ENCODE results near the gene SMYD3. TPM values are rescaled to one million over a fixed set of nuclear protein-coding genes. Genes with fewer than 3 reads are reported as not detected.

SMYD3 gene
- total and polyA plus RNA-seq, 9 of the 15 experiments (the other 6 are each of a cell fraction or from before 2014, with no cell fraction given), result 128 to 440 (median 197) TPM

DNA sequence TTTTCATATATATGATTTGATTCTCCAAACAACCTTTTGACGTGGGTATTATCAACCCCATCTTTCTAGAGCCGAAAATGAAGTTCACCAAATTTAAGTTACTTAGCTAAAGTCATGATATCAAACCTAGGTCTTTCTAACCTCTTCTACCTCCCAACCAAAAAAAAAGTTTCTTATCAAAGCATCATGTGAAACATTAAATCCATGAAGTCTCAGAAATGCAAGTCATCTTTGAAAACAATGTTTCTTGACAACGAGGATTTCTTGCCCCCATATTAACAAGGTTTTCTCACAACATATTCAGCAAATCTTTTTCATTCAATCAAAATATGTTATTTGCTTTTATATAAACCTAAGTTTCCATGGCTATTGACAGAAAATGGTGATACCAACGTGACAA lies 306.3 kb downstream of the SMYD3 start (continued):
- TF ChIP-seq ZNF23 (CRISPR knock-in tag; IDR thresholded peaks at IDR 0.05) (no peak), ZNF764 (CRISPR knock-in tag; IDR thresholded peaks at IDR 0.05; ENCODE audit: low read depth) (no peak), CHD7 (IDR thresholded peaks at IDR 0.05; ENCODE audit: low read depth, low read length) (no peak), RBM25 (IDR thresholded peaks at IDR 0.05; ENCODE audit: low read depth, low read length, severe bottlenecking) (no peak), BRF1 (IDR thresholded peaks at IDR 0.05; ENCODE audit: borderline replicate concordance, extremely low read depth, insufficient read length) (no peak), NELFE (IDR thresholded peaks at IDR 0.05; ENCODE audit: insufficient read depth, insufficient read length) (no peak), ZNF146 (CRISPR knock-in tag; IDR thresholded peaks at IDR 0.05; ENCODE audit: unreplicated experiment) (no peak), NR2C1 (IDR thresholded peaks at IDR 0.05) (no peak), NR2C1 (tag; IDR thresholded peaks at IDR 0.05) (no peak), NCOA6 (IDR thresholded peaks at IDR 0.05) (no peak), TCF15 (CRISPR knock-in tag; IDR thresholded peaks at IDR 0.05) (no peak), NCOA4 (IDR thresholded peaks at IDR 0.05; ENCODE audit: partially characterized antibody) (no peak), ATF7 (IDR thresholded peaks at IDR 0.05) (no peak), RUNX1 (IDR thresholded peaks at IDR 0.05; ENCODE audit: low read depth) (no peak), ZNF644 (tag; IDR thresholded peaks at IDR 0.05; ENCODE audit: low read depth) (0 out of 2 replicates have a peak, but pooled peaks have one; percentile 57), C11orf30 (IDR thresholded peaks at IDR 0.05; ENCODE audit: low read depth) (peak; percentile 94)

All from K562 (cell line).